AG04450 (cell line): ENCODE results near the gene EIF5B. TPM values are rescaled to one million over a fixed set of nuclear protein-coding genes. Genes with fewer than 3 reads are reported as not detected.
"Not testable (repeated sequence)": the region's sequence is repeated elsewhere in the genome, so short reads cannot be mapped to it uniquely, and the experiment has no call there.

Experiments used
- CTCF ChIA-PET: fragments of 300-600, 350-600 bp; formaldehyde crosslinking; extraction: SDS; loops from one replicate; lab custom pipeline; 2022; ENCODE audit warnings: antibody characterized with exemption, inconsistent platforms; lab: Charles Lee
- POLR2A ChIA-PET: fragments of 350-600 bp; formaldehyde crosslinking; extraction: SDS; loops from one replicate; lab custom pipeline; 2021; ENCODE audit warnings: antibody characterized with exemption, inconsistent platforms; lab: Yijun Ruan, JAX
- DNase-seq: peaks from one replicate; pipeline ENCODE4 v3.0.0-alpha.2; 2011; ENCODE audit warnings: low read depth, low spot score
- H3K27ac ChIP-seq: one replicate; pipeline ENCODE4 v1.5.1; 2012; ENCODE audit warnings: low read depth, low read length, control low read depth
- H3K27me3 ChIP-seq: one replicate; pipeline ENCODE4 v1.6.0; 2012; ENCODE audit warnings: low read length; ENCODE audit not compliant: control insufficient read depth, insufficient read depth
- H3K4me3 ChIP-seq: 2 replicates; pipeline ENCODE4 v1.5.1; 2011; ENCODE audit warnings: mild to moderate bottlenecking, low read depth, low read length, control low read depth
- H3K9me3 ChIP-seq: 2 replicates; pipeline ENCODE4 v1.5.1; 2012; ENCODE audit warnings: low read length; ENCODE audit not compliant: control insufficient read depth, insufficient read depth
- CTCF ChIP-seq: IDR thresholded peaks from 2 replicates; pipeline ENCODE4 v1.5.1; 2011; ENCODE audit warnings: low read depth, low read length, control low read depth, inconsistent platforms
- polyA minus RNA-seq: library from RNA; depleted of rRNA, polyadenylated mRNA; stranded (reverse); fragments of >200 nt; gene quantifications from 2 replicates; pipeline ENCODE4 v1.2.3, GENCODE V29; 2011; rRNA and poly(A)+ RNA removed
- polyA plus RNA-seq: library from polyadenylated mRNA; depleted of rRNA; stranded (reverse); fragments of >200 nt; gene quantifications from 2 replicates; pipeline ENCODE4 v1.2.3, GENCODE V29; 2011; rRNA removed

Gene EIF5B, protein sequence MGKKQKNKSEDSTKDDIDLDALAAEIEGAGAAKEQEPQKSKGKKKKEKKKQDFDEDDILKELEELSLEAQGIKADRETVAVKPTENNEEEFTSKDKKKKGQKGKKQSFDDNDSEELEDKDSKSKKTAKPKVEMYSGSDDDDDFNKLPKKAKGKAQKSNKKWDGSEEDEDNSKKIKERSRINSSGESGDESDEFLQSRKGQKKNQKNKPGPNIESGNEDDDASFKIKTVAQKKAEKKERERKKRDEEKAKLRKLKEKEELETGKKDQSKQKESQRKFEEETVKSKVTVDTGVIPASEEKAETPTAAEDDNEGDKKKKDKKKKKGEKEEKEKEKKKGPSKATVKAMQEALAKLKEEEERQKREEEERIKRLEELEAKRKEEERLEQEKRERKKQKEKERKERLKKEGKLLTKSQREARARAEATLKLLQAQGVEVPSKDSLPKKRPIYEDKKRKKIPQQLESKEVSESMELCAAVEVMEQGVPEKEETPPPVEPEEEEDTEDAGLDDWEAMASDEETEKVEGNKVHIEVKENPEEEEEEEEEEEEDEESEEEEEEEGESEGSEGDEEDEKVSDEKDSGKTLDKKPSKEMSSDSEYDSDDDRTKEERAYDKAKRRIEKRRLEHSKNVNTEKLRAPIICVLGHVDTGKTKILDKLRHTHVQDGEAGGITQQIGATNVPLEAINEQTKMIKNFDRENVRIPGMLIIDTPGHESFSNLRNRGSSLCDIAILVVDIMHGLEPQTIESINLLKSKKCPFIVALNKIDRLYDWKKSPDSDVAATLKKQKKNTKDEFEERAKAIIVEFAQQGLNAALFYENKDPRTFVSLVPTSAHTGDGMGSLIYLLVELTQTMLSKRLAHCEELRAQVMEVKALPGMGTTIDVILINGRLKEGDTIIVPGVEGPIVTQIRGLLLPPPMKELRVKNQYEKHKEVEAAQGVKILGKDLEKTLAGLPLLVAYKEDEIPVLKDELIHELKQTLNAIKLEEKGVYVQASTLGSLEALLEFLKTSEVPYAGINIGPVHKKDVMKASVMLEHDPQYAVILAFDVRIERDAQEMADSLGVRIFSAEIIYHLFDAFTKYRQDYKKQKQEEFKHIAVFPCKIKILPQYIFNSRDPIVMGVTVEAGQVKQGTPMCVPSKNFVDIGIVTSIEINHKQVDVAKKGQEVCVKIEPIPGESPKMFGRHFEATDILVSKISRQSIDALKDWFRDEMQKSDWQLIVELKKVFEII
- polyA plus RNA-seq (18.7 and 25.2 TPM in 2 replicates), polyA minus RNA-seq (25.4 and 30.2 TPM in 2 replicates)

- ChIA-PET CTCF (interaction anchor here (0.6 to 2.8 kb wide), 27 partner anchors 8 to 1272 kb away, joined by 3 to 25 read pairs (median 4); partner anchors contain the start of genes LYG2, MITD1, MRPL30 and REV1), POLR2A (interaction anchor here (0.7 to 2.6 kb wide), 11 partner anchors 10 to 1226 kb away, joined by 3 to 13 read pairs (median 3); partner anchors contain the start of genes C2orf15 and PDCL3)
- peak; percentile 93 for DNase-seq
- H3K9me3 ChIP-seq = no peaks in the 10 kb centered on the region; the same call in 1 of the 2 replicates
- TF ChIP-seq CTCF = peak; percentile 76
- H3K4me3 ChIP-seq = peak within 1 kb of the TSS; percentile 98
- H3K27ac ChIP-seq = peak within 1 kb of the TSS; percentile 86
- no peaks in the 10 kb centered on the region for H3K27me3 ChIP-seq
Measured at GRCh38 chr2:99337113-99338028, at the start of gene EIF5B. TSS of gene EIF5B (plus strand) at chr2:99337389. CDS start at chr2:99337555, 166 bp downstream.

- H3K27ac ChIP-seq = no peak overlapping the region
- ChIA-PET CTCF (no interaction called here), POLR2A (no interaction called here)
- no peak overlapping the region for H3K4me3 ChIP-seq
- H3K27me3 ChIP-seq = peaks cover 2% of the 10 kb centered on the region
- DNase-seq = no peak
- H3K9me3 ChIP-seq = no peaks in the 10 kb centered on the region
- TF ChIP-seq CTCF = no peak
Measured at GRCh38 chr2:99297994-99298393, 39.2 kb upstream of the EIF5B start.

- Histone ChIP-seq H3K27ac (no peak overlapping the region), H3K4me3 (no peak overlapping the region), H3K9me3 (no peaks in the 10 kb centered on the region), H3K27me3 (peaks cover 2% of the 10 kb centered on the region)
- no peak for DNase-seq
- POLR2A ChIA-PET = no interaction called here
- TF ChIP-seq CTCF = no peak
- CTCF ChIA-PET = no interaction called here
Measured at GRCh38 chr2:99299580-99299979, 37.6 kb upstream of the EIF5B start.

GRCh38 chr2:99301097-99301496 is 36.1 kb upstream of the EIF5B start, which contains the start of gene LYG1:
TSS of gene LYG1 (minus strand) at chr2:99301197. CDS start at chr2:99295670, 5,527 bp downstream.
- H3K27me3 ChIP-seq, H3K4me3 ChIP-seq, DNase-seq, CTCF ChIA-PET, H3K27ac ChIP-seq, POLR2A ChIA-PET, H3K9me3 ChIP-seq: not testable (repeated sequence)
